GM18868 (cell line): Measurements from ENCODE around the gene GALNT17.

Source experiments
- ATAC-seq: cut with Tn5 transposase; IDR thresholded peaks from one replicate; pipeline ENCODE4 v1.9.1; 2021; ENCODE audit warnings: mild to moderate bottlenecking, moderate library complexity; ENCODE audit not compliant: unreplicated experiment

GALNT17 gene

GRCh38 chr7:71377469-71377868, 245.5 kb downstream of the GALNT17 start:
- no peak for ATAC-seq

- no peak for ATAC-seq
Observed at GRCh38 chr7:71384094-71384493, 252.2 kb downstream of the GALNT17 start.

- no peak for ATAC-seq
Observed at GRCh38 chr7:71385330-71385729, 253.4 kb downstream of the GALNT17 start.

- ATAC-seq: no peak
Observed at GRCh38 chr7:71386152-71386785, 254.3 kb downstream of the GALNT17 start.

DNA sequence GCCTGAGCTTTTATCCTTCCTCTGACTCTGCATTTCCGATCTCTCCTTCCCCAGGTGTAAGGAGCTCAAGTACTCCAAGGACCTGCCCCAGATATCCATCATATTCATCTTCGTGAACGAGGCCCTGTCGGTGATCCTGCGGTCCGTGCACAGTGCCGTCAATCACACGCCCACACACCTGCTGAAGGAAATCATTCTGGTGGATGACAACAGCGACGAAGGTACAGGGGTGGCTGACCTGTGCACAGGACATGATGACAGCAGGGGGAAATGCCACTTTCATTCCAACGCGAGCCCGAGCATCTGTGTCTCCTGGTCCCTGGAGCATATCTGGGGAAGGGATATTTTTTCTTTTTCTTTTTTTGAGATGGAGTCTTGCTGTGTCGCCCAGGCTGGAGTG, 256.2 kb downstream of the GALNT17 start:
- ATAC-seq: no peak

GRCh38 chr7:71389976-71390375, 258.0 kb downstream of the GALNT17 start:
- ATAC-seq: no peak

DNA sequence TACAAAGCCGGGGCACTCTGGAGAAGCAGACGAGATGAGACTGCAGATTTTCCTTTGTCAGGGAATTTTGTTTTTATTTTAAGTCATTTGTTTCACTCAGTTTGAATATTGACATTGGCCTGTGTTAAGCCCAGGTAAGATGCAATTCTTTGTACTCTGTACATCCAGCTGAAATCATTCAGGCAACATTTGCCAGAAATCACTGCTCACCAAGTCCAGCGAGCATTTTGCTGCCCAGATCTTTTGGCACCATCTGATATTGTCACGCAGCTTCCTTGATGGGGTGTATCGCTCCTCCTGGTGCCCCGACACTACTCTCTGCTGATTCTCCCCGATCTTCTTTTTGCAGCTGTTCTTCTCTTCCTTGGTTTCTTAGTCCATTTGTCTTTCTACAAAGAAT, 261.7 kb downstream of the GALNT17 start:
- ATAC-seq: no peak

GRCh38 chr7:71402684-71403083, 270.7 kb downstream of the GALNT17 start:
- no peak for ATAC-seq

DNA sequence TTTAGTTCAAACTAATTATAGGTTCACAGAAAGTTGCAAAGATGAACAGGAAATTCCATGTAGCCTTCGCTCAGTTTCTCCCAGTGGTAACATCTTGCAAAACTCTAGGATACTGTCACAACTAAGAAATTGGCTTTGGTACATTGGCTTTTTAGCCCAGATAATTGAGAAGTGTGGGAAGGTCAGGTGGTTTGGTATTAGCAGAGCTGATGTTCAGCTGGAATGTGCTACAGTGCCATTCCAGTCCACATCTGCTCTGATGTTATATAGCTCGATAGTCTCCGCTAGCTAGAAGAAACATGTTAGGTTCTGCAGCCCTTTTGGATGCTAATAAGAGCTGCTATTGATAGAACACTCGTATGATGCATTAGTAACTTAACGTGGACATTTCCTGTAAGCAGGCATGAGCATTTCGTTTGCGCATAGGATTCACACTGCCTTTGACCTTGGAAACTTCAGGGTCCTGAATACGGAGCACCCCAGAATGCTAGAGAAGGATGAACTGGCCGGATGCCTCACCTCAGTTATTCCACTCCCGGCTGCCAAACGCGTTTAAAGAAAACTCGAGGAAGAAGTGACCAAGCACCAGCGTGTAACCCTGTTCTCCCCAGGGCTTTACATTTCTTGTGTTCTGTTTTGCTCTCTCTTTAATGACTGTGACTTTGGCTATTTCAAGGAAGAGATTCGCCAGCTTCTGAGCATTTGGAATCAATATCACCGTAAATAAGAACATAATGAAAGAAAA, 271.4 kb downstream of the GALNT17 start:
- ATAC-seq: no peak

DNA sequence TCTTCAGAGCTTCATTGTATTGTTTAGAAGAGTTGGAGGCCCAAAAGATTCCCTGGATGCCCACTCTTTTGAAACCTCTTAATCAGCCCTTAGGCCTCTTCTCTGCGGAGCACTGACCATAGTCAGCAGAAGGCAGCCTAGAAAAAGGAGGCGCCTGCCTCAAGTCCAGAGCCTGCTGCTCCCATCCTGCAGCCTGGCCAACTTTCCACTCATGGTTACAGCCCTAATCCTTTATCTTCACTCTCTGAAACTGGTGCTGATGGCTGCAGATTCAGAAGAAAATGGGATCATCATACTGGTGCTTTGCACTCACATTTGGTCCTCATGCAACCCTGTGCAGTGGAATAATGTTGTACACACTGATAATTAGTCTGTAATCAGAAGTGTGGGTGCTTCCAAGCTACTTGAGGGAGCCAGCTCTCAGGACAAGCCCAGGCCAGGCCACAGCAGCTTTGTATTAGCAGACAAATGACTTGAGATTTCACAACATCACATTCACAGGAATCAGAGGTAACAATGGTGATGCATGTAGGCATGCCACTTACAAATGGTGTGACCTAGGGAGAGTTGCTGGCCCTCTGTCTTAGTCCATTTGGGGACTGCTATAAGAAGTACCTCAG, 272.9 kb downstream of the GALNT17 start:
- ATAC-seq: no peak

GRCh38 chr7:71408271-71408670, 276.3 kb downstream of the GALNT17 start:
- ATAC-seq: no peak

DNA sequence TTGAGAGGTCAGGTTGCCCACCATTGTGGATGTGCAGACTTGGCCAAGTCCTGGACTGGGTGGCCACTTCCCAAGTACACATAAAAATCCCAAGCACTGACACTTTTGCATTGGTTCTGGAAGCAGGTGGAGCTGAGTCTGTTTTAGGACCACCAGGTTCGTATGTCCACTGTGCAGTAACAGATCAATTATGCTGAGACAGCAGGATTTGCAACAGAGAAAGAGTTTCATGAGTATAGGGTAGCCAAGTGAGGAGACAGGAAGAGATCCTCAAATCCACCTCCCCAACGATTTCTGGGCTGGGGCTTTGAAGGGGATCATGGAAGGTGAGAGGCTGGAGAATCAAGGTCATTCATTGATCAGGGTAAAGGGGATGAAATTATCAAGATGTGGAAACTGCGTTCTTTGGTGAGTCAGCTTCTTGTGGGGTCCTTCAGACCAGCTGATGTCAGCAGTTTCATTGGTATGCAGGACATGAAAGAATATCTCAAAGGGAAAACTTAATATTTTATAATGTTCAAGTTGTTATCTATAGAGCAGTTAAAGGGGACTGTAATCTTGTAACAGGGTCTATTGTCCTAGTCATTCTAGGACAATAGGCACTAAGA, 277.7 kb downstream of the GALNT17 start:
- ATAC-seq: no peak

DNA sequence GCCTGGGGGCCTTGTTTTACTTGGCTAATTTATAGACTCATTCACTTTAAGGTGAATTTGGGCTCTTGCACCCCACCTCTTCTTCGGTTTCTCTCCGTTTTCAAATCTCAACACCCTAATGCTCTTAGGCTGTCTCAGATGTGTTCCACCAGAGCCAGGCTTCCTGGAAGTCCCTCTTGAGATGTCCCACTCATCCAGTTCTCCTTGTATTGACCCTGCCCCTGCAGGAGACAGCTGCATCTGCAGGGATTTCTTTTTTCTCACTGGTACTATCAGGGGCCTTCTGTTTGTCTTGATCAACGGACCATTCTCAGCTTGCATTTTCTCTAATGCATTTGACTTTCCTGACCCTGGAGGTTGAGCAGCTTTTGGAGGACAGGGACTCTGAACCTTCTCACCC, 279.5 kb downstream of the GALNT17 start:
- ATAC-seq: no peak

GRCh38 chr7:71414490-71414889, 282.5 kb downstream of the GALNT17 start:
- no peak for ATAC-seq

DNA sequence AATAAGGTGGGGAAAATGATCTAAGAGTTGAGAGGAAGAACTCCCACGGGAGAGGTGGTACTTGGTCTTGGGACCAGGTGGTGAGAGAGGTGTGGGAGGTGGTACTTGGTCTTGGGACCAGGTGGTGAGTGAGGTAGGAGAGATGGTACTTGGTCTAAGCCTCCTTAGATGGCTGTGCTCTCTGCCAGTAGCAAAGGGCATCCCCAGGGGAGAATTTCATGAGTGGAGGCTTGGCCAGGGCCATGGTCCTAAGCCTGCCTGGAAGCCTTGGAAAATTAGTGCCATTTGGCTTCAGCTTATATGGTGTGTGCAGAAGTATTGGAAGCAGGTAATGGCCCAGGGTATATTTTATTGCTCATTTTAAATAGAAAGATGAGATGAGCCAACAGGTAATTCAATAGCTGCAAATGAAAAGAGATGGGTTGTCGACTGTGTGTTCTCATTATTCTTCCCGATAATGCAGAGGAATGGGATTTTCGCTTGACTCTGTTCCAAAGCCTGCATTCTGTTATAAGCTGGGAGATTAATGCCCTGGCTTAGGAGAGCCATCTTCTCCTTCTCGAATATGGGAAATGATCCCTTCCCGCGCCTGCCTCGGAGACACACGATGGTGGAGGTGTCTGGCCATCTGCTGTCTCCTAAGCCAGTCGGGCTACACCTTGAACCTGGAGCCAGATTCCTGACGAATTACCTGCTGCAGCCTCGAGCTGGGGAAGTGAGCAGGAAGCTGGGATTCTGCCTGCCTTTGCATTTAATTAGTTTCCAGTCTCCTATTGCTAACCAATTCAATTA, 287.8 kb downstream of the GALNT17 start:
- no peak for ATAC-seq

DNA sequence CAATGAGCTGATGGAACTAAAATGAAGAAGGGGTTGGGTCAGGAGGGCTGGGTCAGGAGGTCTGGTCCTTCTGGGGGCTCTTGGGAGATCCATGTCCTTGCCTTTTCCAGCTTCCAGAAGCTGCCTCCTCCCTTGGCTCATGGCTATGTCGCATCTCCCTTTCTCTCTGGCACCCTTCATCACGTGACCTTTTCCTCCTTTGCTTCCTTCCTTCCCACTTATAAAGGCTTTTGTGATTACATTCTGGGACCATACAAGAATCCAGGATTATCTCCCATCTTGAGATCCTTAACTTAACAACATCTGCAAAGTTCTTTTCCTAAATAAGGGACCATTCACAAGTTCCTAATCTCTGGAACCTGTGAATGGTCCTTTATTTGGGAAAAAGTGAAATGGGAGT, 290.2 kb downstream of the GALNT17 start:
- no peak for ATAC-seq

- ATAC-seq: no peak
Observed at GRCh38 chr7:71424166-71425035, 292.5 kb downstream of the GALNT17 start.

GRCh38 chr7:71429083-71429482, 297.1 kb downstream of the GALNT17 start:
- ATAC-seq: no peak

- no peak for ATAC-seq
Observed at GRCh38 chr7:71430246-71430645, 298.3 kb downstream of the GALNT17 start.

GRCh38 chr7:71439321-71439720, 307.4 kb downstream of the GALNT17 start:
- no peak for ATAC-seq
